Smooth muscle cell (in vitro differentiated cells): ENCODE results near the gene IRGQ. TPM values are rescaled to one million over a fixed set of nuclear protein-coding genes. Genes with fewer than 3 reads are reported as not detected.
"Not testable (repeated sequence)": the region's sequence is repeated elsewhere in the genome, so short reads cannot be mapped to it uniquely, and the experiment has no call there.

Source experiments
- DNase-seq: peaks from one replicate; lab custom pipeline; 2025; ENCODE audit not compliant: unreplicated experiment; lab: John Stamatoyannopoulos, UW
- H2AFZ ChIP-seq: fragments of 200-600 bp; sonication (generic); 2 replicates; pipeline ENCODE4 v1.6.0; 2016; ENCODE audit warnings: antibody characterized with exemption, low read depth, mild to moderate bottlenecking
- H3F3A ChIP-seq: fragments of 200-600 bp; sonication (generic); 2 replicates; pipeline ENCODE4 v1.6.0; 2017; ENCODE audit warnings: antibody characterized with exemption, low read depth
- H3K27ac ChIP-seq: fragments of 200-600 bp; sonication (generic); 2 replicates; pipeline ENCODE4 v1.5.1; 2016; ENCODE audit warnings: low read depth, mild to moderate bottlenecking
- H3K27me3 ChIP-seq: fragments of 200-600 bp; sonication (generic); 2 replicates; pipeline ENCODE4 v1.6.1; 2016; ENCODE audit warnings: low read depth, mild to moderate bottlenecking
- H3K36me3 ChIP-seq: fragments of 200-600 bp; sonication (generic); 2 replicates; pipeline ENCODE4 v1.5.1; 2016; ENCODE audit warnings: low read depth
- H3K4me1 ChIP-seq: fragments of 200-600 bp; sonication (generic); 2 replicates; pipeline ENCODE4 v1.5.1; 2016; ENCODE audit warnings: low read depth
- H3K4me2 ChIP-seq: fragments of 200-600 bp; sonication (generic); 2 replicates; pipeline ENCODE4 v1.6.0; 2016; ENCODE audit warnings: mild to moderate bottlenecking
- H3K4me3 ChIP-seq: fragments of 200-600 bp; sonication (generic); 2 replicates; pipeline ENCODE4 v1.5.1; 2016; ENCODE audit warnings: mild to moderate bottlenecking
- H3K79me2 ChIP-seq: fragments of 200-600 bp; sonication (generic); 2 replicates; pipeline ENCODE4 v1.6.0; 2016; ENCODE audit warnings: low read depth, mild to moderate bottlenecking
- H3K9ac ChIP-seq: fragments of 200-600 bp; sonication (generic); 2 replicates; pipeline ENCODE4 v1.6.0; 2016; ENCODE audit warnings: low read depth
- H3K9me3 ChIP-seq: fragments of 200-600 bp; sonication (generic); replicated peaks from 2 replicates; pipeline ENCODE4 v1.5.1; 2016; ENCODE audit warnings: low read depth
- H4K20me1 ChIP-seq: fragments of 200-600 bp; sonication (generic); 2 replicates; pipeline ENCODE4 v1.6.0; 2016; ENCODE audit warnings: low read depth
- CTCF ChIP-seq: fragments of 200-600 bp; sonication (generic); IDR thresholded peaks from 2 replicates; pipeline ENCODE4 v1.5.1; 2017; ENCODE audit warnings: borderline replicate concordance, mild to moderate bottlenecking, antibody characterized with exemption; ENCODE audit not compliant: insufficient read depth, poor library complexity, severe bottlenecking
- WGBS: methylation state at CpG from one replicate; pipeline ENCODE4 v1.1.7; 2016; ENCODE audit warnings: low lambda C conversion rate; 5-methylcytosine and 5-hydroxymethylcytosine counted together
- polyA plus RNA-seq: library from polyadenylated mRNA; unstranded; fragments of >200 nt; fragmentation: Nextera tagmentation; extraction: Ambion mirVana; gene quantifications from 2 replicates; pipeline ENCODE4 v1.2.1, GENCODE V29; 2016
- total RNA-seq: library from RNA; depleted of rRNA; stranded (reverse); fragments of >200 nt; gene quantifications from 2 replicates; pipeline ENCODE4 v1.2.3, GENCODE V29; 2014

IRGQ gene
- total and polyA plus RNA-seq, 2 experiments from 2014 or later, result 13.1 TPM

DNA sequence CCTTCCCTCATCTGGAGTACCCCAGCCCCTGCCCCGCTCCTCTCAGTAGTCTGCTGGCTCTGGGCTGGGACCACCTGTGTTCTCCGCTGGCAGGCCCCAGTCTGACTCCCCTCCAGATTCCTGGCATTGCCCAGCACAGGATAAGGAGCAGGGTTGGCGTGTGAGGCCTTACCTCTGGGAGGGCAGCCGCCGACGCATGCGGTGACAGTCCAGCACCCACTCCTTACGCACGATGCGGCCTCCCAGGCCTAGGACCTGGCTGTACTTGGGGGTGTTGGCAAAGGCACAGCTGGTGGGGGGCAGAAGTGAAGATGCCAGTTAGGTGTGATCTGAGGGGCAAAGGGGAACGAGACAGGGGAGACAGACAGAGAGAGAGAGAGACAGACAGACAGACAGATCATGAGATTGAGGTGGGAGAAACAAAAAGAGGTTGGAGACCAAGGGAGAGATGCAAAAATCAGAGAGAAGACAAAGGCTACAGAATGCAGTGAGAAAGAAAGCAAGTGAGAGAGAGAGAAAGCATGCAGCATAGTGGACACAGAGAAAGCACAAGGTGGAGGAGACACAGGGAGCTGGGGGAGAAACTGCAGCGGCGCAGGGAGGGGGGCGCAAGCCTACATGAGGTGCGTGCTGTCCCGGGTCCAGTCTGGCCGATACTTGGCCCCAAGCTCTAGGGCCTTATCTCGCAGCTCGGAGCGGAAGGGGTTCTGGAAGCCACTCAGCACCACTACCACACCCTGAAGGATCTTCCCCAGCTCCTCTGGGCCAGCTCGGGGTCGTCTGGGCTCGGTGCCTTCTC is 44.3 kb downstream of the IRGQ start:
- no peak for TF ChIP-seq CTCF
- Histone ChIP-seq H3K4me1 (no peaks in the 10 kb centered on the region), H3K4me2 (no peak overlapping the region), H2AFZ (no peak overlapping the region), H3K9ac (no peak overlapping the region), H3F3A (no peaks in the 10 kb centered on the region), H3K36me3 (no peaks in the 10 kb centered on the region), H3K27ac (no peak overlapping the region), H3K27me3 (no peaks in the 10 kb centered on the region), H3K4me3 (no peak overlapping the region), H3K79me2 (no peaks in the 10 kb centered on the region), H4K20me1 (no peaks in the 10 kb centered on the region), H3K9me3 (no peaks in the 10 kb centered on the region)
- DNase-seq, result no peak
- WGBS, result 93% methylated on average over 23 of the region's 23 CpGs

DNA sequence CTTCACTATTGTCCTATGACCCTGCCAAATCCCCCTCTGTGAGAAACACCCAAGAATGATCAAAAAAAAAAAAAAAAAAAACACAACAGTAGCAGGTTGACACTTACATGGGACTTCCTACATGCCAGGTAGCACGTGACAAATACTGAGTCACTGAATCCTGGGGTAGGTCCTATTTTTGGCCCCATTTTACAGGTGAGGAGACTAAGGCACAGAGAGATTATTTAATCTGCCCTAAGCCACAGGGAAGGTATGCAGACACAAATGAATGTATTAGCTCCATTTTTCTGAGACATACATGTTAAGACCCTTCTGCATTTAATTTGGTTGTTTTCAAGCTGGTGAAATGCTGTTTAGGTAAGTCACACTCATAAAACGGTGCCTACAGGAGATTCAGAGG is 47.2 kb downstream of the IRGQ start:
- no peaks in the 10 kb centered on the region for H4K20me1 ChIP-seq
- no peak for DNase-seq
- no peaks in the 10 kb centered on the region for H3F3A ChIP-seq
- no peak overlapping the region for H3K4me3 ChIP-seq
- no peak overlapping the region for H2AFZ ChIP-seq
- no peak overlapping the region for H3K4me2 ChIP-seq
- no peaks in the 10 kb centered on the region for H3K79me2 ChIP-seq
- 99% methylated on average over 2 of the region's 2 CpGs for WGBS
- no peak overlapping the region for H3K27ac ChIP-seq
- H3K4me1 ChIP-seq, result no peaks in the 10 kb centered on the region
- no peak for TF ChIP-seq CTCF
- H3K36me3 ChIP-seq, result no peaks in the 10 kb centered on the region
- no peaks in the 10 kb centered on the region for H3K9me3 ChIP-seq
- H3K9ac ChIP-seq, result no peak overlapping the region
- H3K27me3 ChIP-seq, result no peaks in the 10 kb centered on the region

GRCh38 chr19:43547926-43548325 is 48.0 kb downstream of the IRGQ start:
- H3K4me2 ChIP-seq, H3K27me3 ChIP-seq, H3K4me3 ChIP-seq, DNase-seq, H4K20me1 ChIP-seq, H3K9me3 ChIP-seq, H3F3A ChIP-seq, H3K27ac ChIP-seq, H2AFZ ChIP-seq, H3K79me2 ChIP-seq, H3K4me1 ChIP-seq, H3K36me3 ChIP-seq, H3K9ac ChIP-seq: not testable (repeated sequence)
- 100% methylated on average over 2 of the region's 24 CpGs for WGBS

DNA sequence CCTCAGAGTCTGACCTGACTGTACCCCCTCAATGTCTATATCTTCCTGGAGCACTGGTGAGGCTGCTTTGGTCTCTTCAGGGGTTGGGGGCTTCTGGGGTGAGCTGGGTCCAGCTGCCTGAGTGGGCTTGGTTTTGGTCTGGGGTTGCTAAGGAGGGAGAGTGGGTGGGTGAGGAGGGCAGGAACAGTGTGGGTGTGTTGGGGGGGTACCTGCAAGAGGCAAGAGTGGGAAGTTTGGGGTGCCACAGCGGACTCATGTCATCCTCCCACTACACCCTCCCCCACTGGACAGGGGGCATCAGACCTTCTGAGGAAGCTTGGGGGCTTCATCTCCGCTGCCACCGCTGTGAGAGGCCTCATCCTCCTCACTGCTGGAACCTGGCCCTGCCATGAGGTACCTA is 49.4 kb downstream of the IRGQ start:
- Histone ChIP-seq H3K27ac (no peak overlapping the region), H3K79me2 (no peaks in the 10 kb centered on the region), H3K4me2 (no peak overlapping the region), H2AFZ (no peak overlapping the region), H3K36me3 (no peaks in the 10 kb centered on the region), H3F3A (no peaks in the 10 kb centered on the region), H4K20me1 (no peaks in the 10 kb centered on the region), H3K9ac (no peak overlapping the region), H3K4me1 (no peaks in the 10 kb centered on the region), H3K27me3 (no peaks in the 10 kb centered on the region), H3K9me3 (no peaks in the 10 kb centered on the region), H3K4me3 (no peak overlapping the region)
- DNase-seq, result no peak
- WGBS, result 100% methylated on average over 3 of the region's 3 CpGs
- TF ChIP-seq CTCF, result no peak
